Hepatocyte (in vitro differentiated cells): ENCODE measurements around the gene NOS1AP. TPM values are rescaled to one million over a fixed set of nuclear protein-coding genes. Genes with fewer than 3 reads are reported as not detected.

Source experiments
- DNase-seq: peaks from one replicate; pipeline ENCODE4 v3.0.0-alpha.2; 2016; ENCODE audit warnings: low spot score
- H2AFZ ChIP-seq: fragments of 200-600 bp; sonication (generic); 2 replicates; pipeline ENCODE4 v1.6.0; 2016; ENCODE audit warnings: antibody characterized with exemption, mild to moderate bottlenecking
- H3K27ac ChIP-seq: fragments of 200-600 bp; sonication (generic); 2 replicates; pipeline ENCODE4 v1.5.1; 2016; ENCODE audit warnings: mild to moderate bottlenecking
- H3K27me3 ChIP-seq: fragments of 200-600 bp; sonication (generic); 2 replicates; pipeline ENCODE4 v1.6.1; 2016
- H3K36me3 ChIP-seq: fragments of 200-600 bp; sonication (generic); replicated peaks from 2 replicates; pipeline ENCODE4 v1.5.1; 2016; ENCODE audit warnings: low read depth; ENCODE audit not compliant: insufficient read depth
- H3K4me1 ChIP-seq: fragments of 200-600 bp; sonication (generic); 2 replicates; pipeline ENCODE4 v1.5.1; 2016; ENCODE audit warnings: mild to moderate bottlenecking, moderate library complexity; ENCODE audit not compliant: insufficient read depth
- H3K4me2 ChIP-seq: fragments of 200-600 bp; sonication (generic); 2 replicates; pipeline ENCODE4 v1.6.0; 2016
- H3K4me3 ChIP-seq: fragments of 200-600 bp; sonication (generic); 2 replicates; pipeline ENCODE4 v1.5.1; 2016; ENCODE audit warnings: mild to moderate bottlenecking
- H3K79me2 ChIP-seq: fragments of 200-600 bp; sonication (generic); 2 replicates; pipeline ENCODE4 v1.6.0; 2017; ENCODE audit warnings: mild to moderate bottlenecking
- H3K9me2 ChIP-seq: fragments of 200-600 bp; sonication (generic); replicated peaks from 2 replicates; pipeline ENCODE4 v1.6.0; 2017; ENCODE audit warnings: mild to moderate bottlenecking; ENCODE audit not compliant: insufficient read depth
- H3K9me3 ChIP-seq: fragments of 200-600 bp; sonication (generic); 2 replicates; pipeline ENCODE4 v1.5.1; 2016; ENCODE audit warnings: low read depth, mild to moderate bottlenecking
- H4K20me1 ChIP-seq: fragments of 200-600 bp; sonication (generic); 2 replicates; pipeline ENCODE4 v1.6.0; 2016; ENCODE audit warnings: mild to moderate bottlenecking; ENCODE audit not compliant: insufficient read depth, poor library complexity, severe bottlenecking
- CTCF ChIP-seq: fragments of 200-600 bp; sonication (generic); IDR thresholded peaks from 2 replicates; pipeline ENCODE4 v1.5.1; 2016; ENCODE audit warnings: antibody characterized with exemption, mild to moderate bottlenecking; ENCODE audit not compliant: poor library complexity
- EZH2 ChIP-seq: fragments of 200-600 bp; sonication (generic); IDR thresholded peaks from 2 replicates; pipeline ENCODE4 v1.6.1; 2016; ENCODE audit warnings: antibody characterized with exemption, mild to moderate bottlenecking, borderline replicate concordance
- EZH2phosphoT487 ChIP-seq: fragments of 200-600 bp; sonication (generic); IDR thresholded peaks from one replicate; pipeline ENCODE4 v1.6.1; 2018; ENCODE audit warnings: antibody characterized with exemption, mild to moderate bottlenecking, low read depth, moderate library complexity; ENCODE audit not compliant: unreplicated experiment, severe bottlenecking
- WGBS: methylation state at CpG from one replicate; pipeline ENCODE4 v1.1.6; 2016; ENCODE audit warnings: low lambda C conversion rate; ENCODE audit errors: missing lambda C conversion rate; 5-methylcytosine and 5-hydroxymethylcytosine counted together
- polyA plus RNA-seq: library from polyadenylated mRNA; unstranded; fragments of >200 nt; fragmentation: Nextera tagmentation; extraction: Ambion mirVana; gene quantifications from 2 replicates; pipeline ENCODE4 v1.2.1, GENCODE V29; 2016
- total RNA-seq: library from RNA; depleted of rRNA; stranded (reverse); fragments of >200 nt; gene quantifications from 2 replicates; pipeline ENCODE4 v1.2.3, GENCODE V29; 2014

The NOS1AP gene
- total and polyA plus RNA-seq, 2 experiments from 2014 or later, result 0.97 to 4.4 TPM

GRCh38 chr1:162023181-162023546 is 46.3 kb upstream of the NOS1AP start:
- Histone ChIP-seq H3K4me3 (peak overlapping the region; percentile 78), H2AFZ (peak overlapping the region; percentile 78), H3K4me1 (peaks cover 4% of the 10 kb centered on the region), H3K27me3 (peaks cover 19% of the 10 kb centered on the region), H3K9me2 (no peaks in the 10 kb centered on the region), H3K27ac (no peak overlapping the region), H3K36me3 (no peaks in the 10 kb centered on the region), H3K9me3 (no peaks in the 10 kb centered on the region), H4K20me1 (no peaks in the 10 kb centered on the region), H3K4me2 (peak overlapping the region; percentile 97), H3K79me2 (no peaks in the 10 kb centered on the region)
- no peak for DNase-seq
- no peak for TF ChIP-seq CTCF
- TF ChIP-seq EZH2phosphoT487, result no peak
- TF ChIP-seq EZH2, result no peak
- 39% methylated on average over 20 of the region's 20 CpGs for whole genome bisulfite sequencing

- Histone ChIP-seq H3K4me3 (peak within 1 kb of the TSS; percentile 78), H2AFZ (peak within 1 kb of the TSS; percentile 78), H3K4me2 (peak within 1 kb of the TSS; percentile 97), H4K20me1 (no peaks in the 10 kb centered on the region), H3K79me2 (no peaks in the 10 kb centered on the region), H3K9me3 (no peaks in the 10 kb centered on the region), H3K4me1 (peaks cover 4% of the 10 kb centered on the region), H3K9me2 (no peaks in the 10 kb centered on the region), H3K36me3 (no peaks in the 10 kb centered on the region), H3K27me3 (peaks cover 19% of the 10 kb centered on the region), H3K27ac (no peak within 1 kb of the TSS)
- TF ChIP-seq EZH2phosphoT487, result no peak
- peak; percentile 52 for TF ChIP-seq CTCF
- WGBS, result 2% methylated on average over 70 of the region's 85 CpGs
- DNase-seq, result peak; percentile 71
These were observed 45.7 kb upstream of the NOS1AP start, which contains the start of gene OLFML2B for GRCh38 chr1:162023547-162024501. OLFML2B (minus strand) TSS chr1:162023869; CDS start chr1:162023430, 439 bp downstream.

GRCh38 chr1:162025541-162025940 is 44.0 kb upstream of the NOS1AP start:
- no peak overlapping the region for H2AFZ ChIP-seq
- peaks cover 19% of the 10 kb centered on the region for H3K27me3 ChIP-seq

More at GRCh38 chr1:162025541-162025940, 44.0 kb upstream of the NOS1AP start:
- Histone ChIP-seq H3K27ac (no peak overlapping the region), H3K4me1 (peaks cover 4% of the 10 kb centered on the region), H3K4me2 (no peak overlapping the region), H3K79me2 (no peaks in the 10 kb centered on the region), H3K9me2 (no peaks in the 10 kb centered on the region), H4K20me1 (no peaks in the 10 kb centered on the region), H3K36me3 (no peaks in the 10 kb centered on the region), H3K9me3 (no peaks in the 10 kb centered on the region), H3K4me3 (no peak overlapping the region)
- WGBS, result 96% methylated on average over 2 of the region's 2 CpGs
- TF ChIP-seq EZH2 (no peak), CTCF (no peak), EZH2phosphoT487 (no peak)
- no peak for DNase-seq
